Activated T-cell treated with anti-CD3 and anti-CD28 coated beads, Interleukin-2, amount 50 U/mL, for 24 hours (primary cell): ENCODE results near the gene TSACC.
"Not testable (repeated sequence)": the region's sequence is repeated elsewhere in the genome, so short reads cannot be mapped to it uniquely, and the experiment has no call there.

Source experiments
- DNase-seq: peaks from one replicate; pipeline ENCODE4 v3.0.0-alpha.2; 2020
- H3K27ac Mint-ChIP-seq: 2 replicates; pipeline ENCODE4 v1.8.0; 2020; ENCODE audit warnings: mild to moderate bottlenecking, mixed read lengths
- H3K27me3 Mint-ChIP-seq: 2 replicates; pipeline ENCODE4 v1.8.0; 2020; ENCODE audit warnings: mixed read lengths
- H3K36me3 Mint-ChIP-seq: 2 replicates; pipeline ENCODE4 v1.8.0; 2020; ENCODE audit warnings: low read depth, mixed read lengths
- H3K4me1 Mint-ChIP-seq: 2 replicates; pipeline ENCODE4 v1.8.0; 2020; ENCODE audit warnings: low read depth, mixed read lengths
- H3K4me3 Mint-ChIP-seq: 2 replicates; pipeline ENCODE4 v1.8.0; 2020; ENCODE audit warnings: mild to moderate bottlenecking, moderate library complexity, mixed read lengths
- H3K9me3 Mint-ChIP-seq: 2 replicates; pipeline ENCODE4 v1.8.0; 2020; ENCODE audit warnings: mixed read lengths

TSACC gene

DNA sequence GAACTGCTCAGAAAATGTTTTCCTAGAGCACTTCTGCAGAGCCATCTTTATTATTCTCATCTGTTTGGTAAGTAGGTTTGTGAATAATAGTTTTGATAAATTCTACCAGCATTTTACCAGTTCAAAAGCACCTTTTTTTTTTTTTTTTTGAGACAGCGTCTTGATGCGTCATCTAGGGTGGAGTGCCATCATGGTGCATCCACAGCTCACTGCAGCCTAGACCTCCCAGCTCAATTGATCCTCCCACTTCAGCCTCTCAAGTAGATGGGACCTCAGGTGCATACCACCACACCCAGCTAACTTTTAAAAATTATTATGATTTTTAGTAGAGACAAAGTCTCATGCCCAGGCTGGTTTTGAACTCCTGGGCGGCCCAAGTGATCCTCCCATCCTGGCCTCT lies 20.9 kb downstream of the TSACC start:
- no peak for DNase-seq
- H3K36me3 Mint-ChIP-seq: no peaks in the 10 kb centered on the region
- H3K4me3 Mint-ChIP-seq: no peak overlapping the region
- no peaks in the 10 kb centered on the region for H3K9me3 Mint-ChIP-seq
- H3K4me1 Mint-ChIP-seq: peaks cover 17% of the 10 kb centered on the region
- peaks cover 25% of the 10 kb centered on the region for H3K27me3 Mint-ChIP-seq
- H3K27ac Mint-ChIP-seq: no peak overlapping the region

DNA sequence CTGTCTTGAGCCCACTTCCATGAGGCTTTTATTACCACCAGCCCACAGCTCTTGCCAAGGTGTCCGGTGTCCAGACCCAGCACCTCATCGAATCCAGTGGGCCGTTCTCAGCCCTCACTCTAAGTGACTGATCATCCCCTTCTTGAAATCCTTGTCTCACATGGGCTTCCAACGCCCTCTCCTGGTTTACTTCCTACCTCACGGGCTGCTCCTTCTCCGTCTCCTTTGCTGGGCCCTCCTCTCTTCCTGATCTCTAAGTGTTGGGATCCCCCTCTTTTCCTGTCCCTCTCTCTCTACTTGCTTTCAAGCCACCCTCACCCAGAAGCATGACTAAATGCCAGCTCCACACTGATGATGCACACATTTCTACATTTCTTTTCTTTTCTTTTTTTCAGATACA lies 21.6 kb downstream of the TSACC start:
- Mint-ChIP-seq H3K27ac (no peak overlapping the region), H3K4me1 (peaks cover 17% of the 10 kb centered on the region), H3K4me3 (no peak overlapping the region), H3K36me3 (no peaks in the 10 kb centered on the region), H3K27me3 (peaks cover 31% of the 10 kb centered on the region), H3K9me3 (no peaks in the 10 kb centered on the region)
- no peak for DNase-seq

DNA sequence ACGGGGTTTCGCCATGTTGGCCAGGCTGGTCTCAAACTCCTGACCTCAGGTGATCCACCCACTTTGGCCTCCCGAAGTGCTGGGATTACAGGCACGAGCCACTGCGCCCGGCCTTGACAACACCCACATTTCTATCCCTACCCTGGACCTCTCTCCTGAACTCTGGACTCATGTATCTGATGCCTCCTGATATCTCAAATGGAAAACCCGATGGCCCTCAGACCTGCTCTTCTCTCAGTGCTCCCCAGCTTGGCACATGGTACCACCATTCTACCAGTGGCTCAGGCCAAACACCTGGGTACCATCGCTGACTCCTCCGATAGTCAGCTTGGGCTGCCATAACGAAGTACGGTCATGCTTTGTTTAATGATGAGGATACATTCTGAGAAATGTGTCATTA lies 22.2 kb downstream of the TSACC start:
- Mint-ChIP-seq H3K27me3 (peaks cover 36% of the 10 kb centered on the region), H3K4me1 (peaks cover 17% of the 10 kb centered on the region), H3K27ac (no peak overlapping the region), H3K36me3 (no peaks in the 10 kb centered on the region), H3K9me3 (no peaks in the 10 kb centered on the region), H3K4me3 (no peak overlapping the region)
- no peak for DNase-seq

DNA sequence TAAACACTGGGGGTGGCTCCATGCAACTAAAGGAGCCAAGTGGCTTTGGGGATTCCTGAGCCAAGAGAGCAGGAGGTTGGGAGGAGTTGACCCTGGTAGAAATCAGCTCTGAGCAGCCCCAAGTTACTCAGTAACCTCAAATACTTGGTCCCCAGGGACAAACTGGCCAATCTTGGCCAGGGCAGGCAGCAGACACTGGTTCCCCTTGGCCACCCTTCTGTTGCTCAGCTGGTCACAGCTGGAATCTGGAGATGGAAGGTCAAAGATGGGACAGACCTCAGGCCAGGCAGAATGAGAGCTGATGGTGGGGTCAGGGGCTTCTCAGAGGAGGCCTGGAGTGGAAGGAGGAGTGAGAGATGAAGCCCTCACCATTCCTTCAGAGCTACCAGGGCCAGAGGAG lies 27.4 kb downstream of the TSACC start:
- Mint-ChIP-seq H3K36me3 (no peaks in the 10 kb centered on the region), H3K27me3 (peaks cover 49% of the 10 kb centered on the region), H3K4me1 (peaks cover 4% of the 10 kb centered on the region), H3K4me3 (no peak overlapping the region), H3K27ac (no peak overlapping the region), H3K9me3 (no peaks in the 10 kb centered on the region)
- DNase-seq: no peak

DNA sequence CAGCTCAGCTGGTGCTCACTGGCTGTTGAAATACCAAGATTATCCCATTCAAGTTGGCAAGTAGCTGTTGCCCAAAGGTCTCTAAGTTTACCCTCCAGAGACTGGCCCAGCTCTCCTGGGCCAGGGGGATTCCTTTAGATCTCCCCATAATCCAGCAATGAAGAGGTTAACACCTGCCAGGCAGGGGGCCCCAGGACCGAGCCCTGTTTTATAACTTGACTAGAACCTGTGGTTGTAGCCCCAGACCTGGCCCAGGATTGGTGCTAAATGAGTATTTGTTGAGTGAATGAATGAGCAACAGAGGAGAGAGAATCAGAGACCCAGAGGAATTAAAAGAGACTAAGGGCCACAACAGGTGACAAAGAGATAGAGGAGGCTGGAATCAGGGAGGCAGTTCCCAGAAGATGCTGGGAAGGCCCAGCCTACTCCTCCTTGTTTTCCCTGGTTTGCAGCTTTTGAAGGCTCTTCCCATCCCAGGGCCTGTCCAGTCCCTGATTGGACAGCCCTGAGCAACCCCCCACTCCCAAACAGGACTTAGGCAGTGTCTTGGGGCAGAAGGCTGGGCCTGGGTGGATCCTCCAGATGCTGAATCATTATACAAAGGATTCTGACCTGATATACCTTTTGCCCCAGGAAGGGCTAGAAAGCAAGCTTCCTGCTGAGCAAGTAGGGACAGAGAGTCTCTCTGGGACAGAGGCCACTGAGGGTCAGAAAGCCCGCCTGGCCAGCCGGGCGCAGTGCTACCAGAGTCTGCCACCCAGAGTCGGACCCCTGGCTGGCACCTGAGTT lies 28.2 kb downstream of the TSACC start:
- H3K9me3 Mint-ChIP-seq: no peaks in the 10 kb centered on the region
- no peak overlapping the region for H3K4me3 Mint-ChIP-seq
- peaks cover 56% of the 10 kb centered on the region for H3K27me3 Mint-ChIP-seq
- H3K4me1 Mint-ChIP-seq: peaks cover 4% of the 10 kb centered on the region
- no peak for DNase-seq
- no peak overlapping the region for H3K27ac Mint-ChIP-seq
- H3K36me3 Mint-ChIP-seq: no peaks in the 10 kb centered on the region

DNA sequence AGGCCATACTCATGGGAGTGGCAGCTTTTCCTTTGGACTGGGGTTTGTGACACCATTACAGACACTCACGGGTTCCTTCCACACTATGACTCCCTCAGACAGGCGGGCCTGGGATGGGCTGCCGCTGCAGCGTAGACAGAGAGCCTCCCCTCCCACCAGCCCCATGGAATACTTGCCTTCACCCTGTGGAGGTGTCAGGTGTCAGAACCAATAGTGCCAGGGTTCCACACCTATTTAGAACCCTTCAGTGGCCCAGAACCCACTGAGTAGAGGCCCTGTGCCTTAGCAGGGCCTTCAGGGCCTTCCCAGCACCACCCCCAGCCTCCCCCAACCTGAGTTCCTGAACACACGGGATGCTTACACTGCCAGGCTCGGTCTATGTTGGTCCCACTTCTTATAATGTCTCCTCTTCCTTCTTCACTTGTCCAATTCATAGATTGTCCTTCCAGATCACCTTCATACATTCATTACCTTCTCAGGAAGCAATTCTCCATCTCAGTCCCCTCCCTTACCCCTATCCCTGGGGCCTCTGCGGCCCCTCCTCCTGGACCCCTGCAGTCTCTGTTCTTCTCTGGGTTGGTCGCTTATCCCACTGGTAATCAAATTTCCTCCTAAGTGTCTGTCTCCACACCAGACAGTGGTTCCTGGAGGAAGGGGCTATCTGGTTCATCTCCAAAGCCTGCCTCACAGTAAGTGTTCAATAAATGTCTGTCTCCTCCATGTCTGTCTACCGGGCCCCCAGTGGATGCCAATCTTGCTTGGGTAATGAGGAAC lies 29.2 kb downstream of the TSACC start:
- H3K27ac Mint-ChIP-seq: no peak overlapping the region
- H3K4me1 Mint-ChIP-seq: peaks cover 4% of the 10 kb centered on the region
- no peak overlapping the region for H3K4me3 Mint-ChIP-seq
- DNase-seq: no peak
- no peaks in the 10 kb centered on the region for H3K9me3 Mint-ChIP-seq
- H3K27me3 Mint-ChIP-seq: peaks cover 66% of the 10 kb centered on the region
- no peaks in the 10 kb centered on the region for H3K36me3 Mint-ChIP-seq

DNA sequence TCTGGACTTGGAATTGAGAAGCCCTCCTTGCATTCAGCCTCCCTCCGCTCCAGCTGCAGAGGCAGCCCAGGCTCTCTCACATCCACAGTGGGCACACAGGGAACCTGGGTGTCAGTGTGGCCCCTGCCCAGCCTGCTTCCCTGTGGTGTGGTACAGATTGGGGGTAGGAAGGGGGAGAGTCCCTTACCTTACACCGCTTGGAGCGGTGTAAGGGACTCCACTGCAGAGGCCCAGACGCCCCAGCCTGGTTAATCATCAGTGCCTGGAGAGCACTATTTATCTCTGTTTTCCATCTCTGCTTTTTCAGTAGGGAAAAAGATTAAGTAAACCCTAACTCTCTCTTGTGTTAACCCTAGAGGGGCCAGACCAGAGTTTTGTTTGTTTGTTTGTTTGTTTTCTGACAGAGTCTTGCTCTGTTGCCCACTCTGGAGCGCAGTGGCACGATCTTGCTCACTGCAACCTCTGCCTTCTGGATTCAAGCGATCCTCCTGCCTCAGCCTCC lies 29.9 kb downstream of the TSACC start:
- Mint-ChIP-seq H3K27ac (no peak overlapping the region), H3K9me3 (no peaks in the 10 kb centered on the region), H3K4me3 (no peak overlapping the region), H3K36me3 (no peaks in the 10 kb centered on the region), H3K27me3 (peaks cover 72% of the 10 kb centered on the region), H3K4me1 (peaks cover 4% of the 10 kb centered on the region)
- DNase-seq: no peak

DNA sequence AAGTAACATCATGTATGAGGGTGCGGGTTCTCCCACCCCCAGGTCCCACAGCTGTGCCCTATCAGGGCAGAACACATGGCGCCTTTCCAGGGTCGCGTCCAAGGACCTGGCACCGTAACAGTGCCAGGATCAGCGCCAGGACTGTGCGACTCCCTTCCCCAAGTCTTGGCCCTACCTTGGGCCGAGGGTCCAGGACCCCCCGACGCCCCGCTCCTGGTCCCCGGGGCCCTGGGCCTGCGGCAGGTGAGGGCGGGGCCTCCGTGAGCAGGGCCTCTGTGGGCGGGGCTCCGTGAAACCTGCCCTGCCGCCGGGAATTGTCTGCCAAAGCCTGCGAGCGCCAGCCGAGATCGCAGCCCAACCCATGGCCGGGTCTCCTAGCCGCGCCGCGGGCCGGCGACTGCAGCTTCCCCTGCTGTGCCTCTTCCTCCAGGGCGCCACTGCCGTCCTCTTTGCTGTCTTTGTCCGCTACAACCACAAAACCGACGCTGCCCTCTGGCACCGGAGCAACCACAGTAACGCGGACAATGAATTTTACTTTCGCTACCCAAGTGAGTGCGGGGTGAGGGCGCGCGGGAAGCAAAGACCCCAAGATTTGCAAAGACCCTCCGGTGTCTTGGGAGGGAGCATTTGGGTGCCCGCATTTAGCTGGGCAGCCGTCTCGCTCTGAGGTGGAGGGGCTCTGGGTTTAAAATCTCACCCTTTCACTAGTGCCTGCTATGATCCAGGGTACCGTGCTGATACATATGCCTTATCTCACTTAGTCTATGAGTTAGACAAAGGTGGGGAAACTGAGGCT lies 30.8 kb downstream of the TSACC start, which contains the start of gene RHBG:
Gene RHBG, plus strand, starts transcription at position 323 of the 796 bp plus-strand sequence. Its CDS starts 39 bp downstream, at position 362.
- Mint-ChIP-seq H3K4me3 (peak within 1 kb of the TSS; percentile 64), H3K27me3 (peaks cover 75% of the 10 kb centered on the region), H3K9me3 (no peaks in the 10 kb centered on the region), H3K27ac (no peak within 1 kb of the TSS), H3K36me3 (no peaks in the 10 kb centered on the region), H3K4me1 (peaks cover 4% of the 10 kb centered on the region)
- no peak for DNase-seq

DNA sequence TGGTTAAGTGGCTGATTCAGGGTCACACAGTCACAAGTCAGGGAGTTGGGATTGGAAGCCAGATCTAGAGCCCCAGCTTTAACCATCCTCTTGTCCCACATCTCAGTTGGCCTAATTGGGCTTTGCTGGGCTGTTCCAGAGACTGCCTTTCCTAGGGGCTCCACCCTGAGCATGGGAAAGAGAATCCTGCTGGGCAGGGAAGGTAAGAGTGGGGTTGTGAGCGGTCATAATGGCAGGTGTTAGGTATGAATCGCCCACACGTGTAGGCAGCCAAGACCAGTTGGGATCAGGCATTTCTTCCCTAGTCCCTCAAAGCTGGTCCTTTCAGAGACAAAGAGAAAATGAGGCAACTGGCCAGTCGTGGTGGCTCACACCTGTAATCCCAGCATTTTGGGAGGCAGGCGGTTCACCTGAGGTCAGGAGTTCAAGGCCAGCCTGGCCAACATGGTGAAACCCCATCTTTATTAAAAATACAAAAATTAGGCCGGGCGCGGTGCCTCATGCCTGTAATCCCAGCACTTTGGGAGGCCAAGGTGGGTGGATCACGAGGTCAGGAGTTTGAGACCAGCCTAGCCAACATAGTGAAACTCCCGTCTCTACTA lies 31.5 kb downstream of the TSACC start:
- Mint-ChIP-seq H3K27me3 (peaks cover 74% of the 10 kb centered on the region), H3K4me3 (peak overlapping the region; percentile 64)
- H3K36me3 Mint-ChIP-seq, DNase-seq, H3K4me1 Mint-ChIP-seq, H3K9me3 Mint-ChIP-seq, H3K27ac Mint-ChIP-seq: not testable (repeated sequence)

DNA sequence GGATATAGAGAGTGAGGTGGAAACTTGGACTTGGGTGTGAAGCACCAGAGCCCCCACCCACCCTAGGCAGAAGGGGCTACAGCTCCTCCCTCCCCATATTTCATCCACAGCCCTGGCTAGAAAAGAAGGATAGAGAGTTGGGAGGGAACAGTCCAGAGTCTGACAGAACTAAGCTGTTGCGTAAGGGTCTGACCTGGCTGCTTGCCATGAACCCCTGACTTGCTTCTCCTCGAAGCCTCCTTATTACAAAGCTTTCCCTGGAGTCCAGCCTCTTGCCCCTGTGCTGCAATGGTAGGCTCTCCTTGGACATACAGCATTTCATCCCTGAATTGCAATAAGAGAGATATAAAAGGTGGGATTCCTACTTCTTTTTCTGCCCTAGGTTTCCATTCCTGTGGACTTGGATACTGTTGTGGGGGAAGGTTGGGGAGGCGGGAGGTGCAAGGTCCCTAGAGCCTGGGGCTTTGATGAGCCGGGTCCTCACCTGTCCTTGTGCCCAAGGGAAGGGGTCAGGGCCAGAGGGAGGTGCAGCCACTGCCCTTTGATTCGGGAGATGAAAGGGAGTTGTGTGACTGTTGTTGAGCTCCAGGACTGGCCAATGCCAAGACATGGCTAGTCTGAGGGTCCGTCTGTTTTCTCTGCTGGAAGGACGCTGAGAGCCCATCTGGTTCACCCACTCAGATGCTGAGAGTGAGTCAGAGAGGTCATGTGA lies 33.4 kb downstream of the TSACC start:
- peaks cover 71% of the 10 kb centered on the region for H3K27me3 Mint-ChIP-seq
- no peaks in the 10 kb centered on the region for H3K9me3 Mint-ChIP-seq
- H3K4me3 Mint-ChIP-seq: no peak overlapping the region
- no peaks in the 10 kb centered on the region for H3K36me3 Mint-ChIP-seq
- no peak for DNase-seq
- no peak overlapping the region for H3K27ac Mint-ChIP-seq
- H3K4me1 Mint-ChIP-seq: peaks cover 4% of the 10 kb centered on the region

DNA sequence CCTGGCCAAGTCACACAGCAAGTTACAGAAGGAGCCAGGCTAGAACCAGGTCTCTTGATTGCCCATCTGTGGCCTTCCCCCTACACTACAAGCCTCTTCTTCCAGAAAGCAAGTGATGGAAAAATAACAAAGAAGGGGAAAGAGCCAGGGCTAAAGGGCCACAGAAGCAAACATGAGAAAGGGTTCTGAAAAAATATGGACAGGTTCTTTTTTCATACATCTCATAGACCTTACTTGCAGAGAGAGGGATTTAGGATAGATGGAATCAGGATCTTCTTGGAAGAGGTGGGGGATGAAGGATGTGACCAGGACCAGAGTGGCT lies 33.9 kb downstream of the TSACC start:
- H3K9me3 Mint-ChIP-seq: no peaks in the 10 kb centered on the region
- H3K27me3 Mint-ChIP-seq: peaks cover 68% of the 10 kb centered on the region
- no peak overlapping the region for H3K4me3 Mint-ChIP-seq
- no peaks in the 10 kb centered on the region for H3K36me3 Mint-ChIP-seq
- no peak overlapping the region for H3K27ac Mint-ChIP-seq
- H3K4me1 Mint-ChIP-seq: peaks cover 4% of the 10 kb centered on the region
- DNase-seq: no peak

DNA sequence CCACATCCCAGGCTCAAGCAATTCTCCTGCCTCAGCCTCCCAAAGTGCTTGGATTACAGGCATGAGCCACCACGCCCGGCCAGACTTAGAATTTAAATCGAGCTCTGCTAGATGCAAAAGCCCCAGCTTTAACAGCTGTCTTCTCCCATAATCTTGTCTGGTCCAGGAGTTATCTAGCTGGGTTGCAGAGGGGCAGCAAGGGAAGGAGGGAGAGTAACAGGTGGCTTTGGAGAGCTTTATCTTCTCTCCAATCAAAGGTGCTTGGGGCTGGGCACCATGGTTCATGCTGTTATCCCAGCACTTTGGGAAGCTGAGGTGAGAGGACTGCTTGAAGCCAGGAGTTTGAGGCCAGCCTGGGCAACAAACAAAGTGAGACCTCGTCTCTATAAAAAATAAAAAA lies 34.5 kb downstream of the TSACC start:
- DNase-seq: no peak
- Mint-ChIP-seq H3K4me3 (no peak overlapping the region), H3K4me1 (peaks cover 4% of the 10 kb centered on the region), H3K36me3 (no peaks in the 10 kb centered on the region), H3K27ac (no peak overlapping the region), H3K9me3 (no peaks in the 10 kb centered on the region), H3K27me3 (peaks cover 67% of the 10 kb centered on the region)

DNA sequence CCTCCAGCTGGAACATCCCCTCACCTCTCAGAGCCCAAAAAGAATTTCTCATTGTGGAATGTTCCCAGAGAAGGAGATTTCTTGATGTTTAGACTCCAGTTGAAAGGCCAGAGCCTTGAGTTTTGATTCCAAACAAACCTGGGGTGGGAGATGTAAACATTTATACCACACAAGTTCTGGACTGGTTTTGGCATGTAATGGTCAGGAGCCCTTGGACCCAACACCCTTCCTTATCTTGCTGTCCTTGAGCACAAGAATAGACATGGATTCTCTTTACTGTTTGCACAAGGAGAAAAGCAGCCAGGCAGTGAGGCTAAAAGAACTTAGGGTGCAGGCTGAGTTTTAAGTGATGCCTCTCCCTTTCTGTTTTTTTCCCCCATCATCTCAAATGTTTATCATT lies 35.2 kb downstream of the TSACC start:
- Mint-ChIP-seq H3K9me3 (no peaks in the 10 kb centered on the region), H3K4me1 (peaks cover 4% of the 10 kb centered on the region), H3K27ac (no peak overlapping the region), H3K36me3 (no peaks in the 10 kb centered on the region), H3K4me3 (no peak overlapping the region), H3K27me3 (peaks cover 60% of the 10 kb centered on the region)
- no peak for DNase-seq

DNA sequence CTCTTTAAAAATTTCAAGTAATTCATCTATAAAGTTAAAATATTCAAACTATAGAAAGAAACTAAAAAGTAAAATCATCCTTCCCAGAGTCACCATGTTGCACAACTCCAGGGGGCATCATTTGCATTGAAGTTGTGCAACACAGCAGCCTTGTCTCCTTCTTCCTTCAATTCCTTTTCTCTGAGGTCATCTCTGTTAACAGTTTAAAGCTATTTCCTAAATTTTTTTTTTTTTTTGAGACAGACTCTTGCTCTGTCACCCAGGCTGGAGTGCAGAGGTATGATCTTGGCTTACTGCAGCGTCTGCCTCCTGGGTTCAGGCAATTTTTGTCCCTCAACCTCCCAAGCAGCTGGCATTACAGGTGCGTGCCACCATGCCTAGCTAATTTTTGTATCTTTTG lies 37.8 kb downstream of the TSACC start:
- H3K36me3 Mint-ChIP-seq: no peaks in the 10 kb centered on the region
- H3K27ac Mint-ChIP-seq: no peak overlapping the region
- H3K9me3 Mint-ChIP-seq: no peaks in the 10 kb centered on the region
- H3K27me3 Mint-ChIP-seq: peaks cover 44% of the 10 kb centered on the region
- no peaks in the 10 kb centered on the region for H3K4me1 Mint-ChIP-seq
- no peak for DNase-seq
- no peak overlapping the region for H3K4me3 Mint-ChIP-seq
